ENCODE measurements around the gene ABLIM1. TPM values are rescaled to one million over a fixed set of nuclear protein-coding genes. Genes with fewer than 3 reads are reported as not detected.

ABLIM1 gene
- total RNA-seq, 1 experiment from 2014 or later, result 62.1 TPM

DNA sequence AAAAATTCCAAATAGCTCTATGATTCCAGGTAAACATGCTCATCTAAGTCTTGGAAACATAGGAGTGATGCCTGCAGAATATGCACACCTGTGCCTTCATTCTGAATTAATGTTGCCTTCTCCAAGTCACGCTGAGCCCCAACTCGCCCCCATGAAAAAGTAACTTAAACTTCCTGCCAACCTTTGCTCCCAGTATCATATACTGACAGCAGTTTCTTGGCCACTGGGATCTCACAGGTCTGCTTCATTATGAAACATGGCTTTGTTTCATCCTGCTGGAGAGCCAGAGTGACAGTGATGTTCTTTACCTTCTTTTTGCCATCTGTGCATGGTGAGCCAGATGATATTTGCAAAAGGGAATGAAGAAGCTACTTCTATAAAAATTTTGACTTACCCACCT lies 34.9 kb downstream of the ABLIM1 start (continued):
- TF ChIP-seq, protein P1, sequence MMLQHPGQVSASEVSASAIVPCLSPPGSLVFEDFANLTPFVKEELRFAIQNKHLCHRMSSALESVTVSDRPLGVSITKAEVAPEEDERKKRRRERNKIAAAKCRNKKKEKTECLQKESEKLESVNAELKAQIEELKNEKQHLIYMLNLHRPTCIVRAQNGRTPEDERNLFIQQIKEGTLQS (CRISPR knock-in tag; conservative IDR thresholded peaks at IDR 0.05), result no peak

DNA sequence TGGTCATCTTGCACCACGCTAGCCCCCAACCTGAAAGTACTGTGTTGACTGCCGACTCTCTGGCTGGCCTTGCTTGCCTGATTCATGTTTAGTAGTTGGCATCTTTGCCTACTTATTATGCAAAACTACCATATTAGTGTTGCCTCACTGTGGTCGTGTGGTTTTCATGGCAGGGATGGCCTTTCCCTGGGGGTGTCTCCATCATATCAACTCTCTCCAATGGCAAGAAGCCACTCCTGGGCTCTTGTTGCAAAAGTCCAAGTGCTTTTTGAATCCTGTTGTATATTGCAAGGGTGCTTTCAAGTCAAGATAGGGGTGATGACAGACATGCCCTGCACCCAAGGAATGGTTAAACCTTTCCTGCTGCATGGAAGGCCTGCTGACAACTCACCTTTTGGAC lies 39.4 kb downstream of the ABLIM1 start:
- ChIA-PET CTCF (interaction anchor here (1.0 kb wide), 1 partner anchor 13 kb away, joined by 5 read pairs; no protein-coding TSS in a partner anchor), POLR2A (no interaction called here)
- Mint-ChIP-seq H3K36me3 (no peaks in the 10 kb centered on the region; the same call in 1 of the 2 replicates), H3K9me3 (peaks cover 16% of the 10 kb centered on the region), H3K27ac (no peak overlapping the region), H3K4me1 (peaks cover 17% of the 10 kb centered on the region), H3K4me3 (no peak overlapping the region), H3K27me3 (ENCODE audit: low read depth) (no peaks in the 10 kb centered on the region; the same call in 1 of the 2 replicates)
- ATAC-seq (no peak), DNase-seq (ENCODE audit: low spot score) (no peak)
- no peak for TF ChIP-seq EMX1 (CRISPR knock-in tag; IDR thresholded peaks at IDR 0.05)
- TF ChIP-seq, protein P2, sequence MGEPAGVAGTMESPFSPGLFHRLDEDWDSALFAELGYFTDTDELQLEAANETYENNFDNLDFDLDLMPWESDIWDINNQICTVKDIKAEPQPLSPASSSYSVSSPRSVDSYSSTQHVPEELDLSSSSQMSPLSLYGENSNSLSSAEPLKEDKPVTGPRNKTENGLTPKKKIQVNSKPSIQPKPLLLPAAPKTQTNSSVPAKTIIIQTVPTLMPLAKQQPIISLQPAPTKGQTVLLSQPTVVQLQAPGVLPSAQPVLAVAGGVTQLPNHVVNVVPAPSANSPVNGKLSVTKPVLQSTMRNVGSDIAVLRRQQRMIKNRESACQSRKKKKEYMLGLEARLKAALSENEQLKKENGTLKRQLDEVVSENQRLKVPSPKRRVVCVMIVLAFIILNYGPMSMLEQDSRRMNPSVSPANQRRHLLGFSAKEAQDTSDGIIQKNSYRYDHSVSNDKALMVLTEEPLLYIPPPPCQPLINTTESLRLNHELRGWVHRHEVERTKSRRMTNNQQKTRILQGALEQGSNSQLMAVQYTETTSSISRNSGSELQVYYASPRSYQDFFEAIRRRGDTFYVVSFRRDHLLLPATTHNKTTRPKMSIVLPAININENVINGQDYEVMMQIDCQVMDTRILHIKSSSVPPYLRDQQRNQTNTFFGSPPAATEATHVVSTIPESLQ (CRISPR knock-in tag; IDR thresholded peaks at IDR 0.05), result no peak
- TF ChIP-seq, protein P3, sequence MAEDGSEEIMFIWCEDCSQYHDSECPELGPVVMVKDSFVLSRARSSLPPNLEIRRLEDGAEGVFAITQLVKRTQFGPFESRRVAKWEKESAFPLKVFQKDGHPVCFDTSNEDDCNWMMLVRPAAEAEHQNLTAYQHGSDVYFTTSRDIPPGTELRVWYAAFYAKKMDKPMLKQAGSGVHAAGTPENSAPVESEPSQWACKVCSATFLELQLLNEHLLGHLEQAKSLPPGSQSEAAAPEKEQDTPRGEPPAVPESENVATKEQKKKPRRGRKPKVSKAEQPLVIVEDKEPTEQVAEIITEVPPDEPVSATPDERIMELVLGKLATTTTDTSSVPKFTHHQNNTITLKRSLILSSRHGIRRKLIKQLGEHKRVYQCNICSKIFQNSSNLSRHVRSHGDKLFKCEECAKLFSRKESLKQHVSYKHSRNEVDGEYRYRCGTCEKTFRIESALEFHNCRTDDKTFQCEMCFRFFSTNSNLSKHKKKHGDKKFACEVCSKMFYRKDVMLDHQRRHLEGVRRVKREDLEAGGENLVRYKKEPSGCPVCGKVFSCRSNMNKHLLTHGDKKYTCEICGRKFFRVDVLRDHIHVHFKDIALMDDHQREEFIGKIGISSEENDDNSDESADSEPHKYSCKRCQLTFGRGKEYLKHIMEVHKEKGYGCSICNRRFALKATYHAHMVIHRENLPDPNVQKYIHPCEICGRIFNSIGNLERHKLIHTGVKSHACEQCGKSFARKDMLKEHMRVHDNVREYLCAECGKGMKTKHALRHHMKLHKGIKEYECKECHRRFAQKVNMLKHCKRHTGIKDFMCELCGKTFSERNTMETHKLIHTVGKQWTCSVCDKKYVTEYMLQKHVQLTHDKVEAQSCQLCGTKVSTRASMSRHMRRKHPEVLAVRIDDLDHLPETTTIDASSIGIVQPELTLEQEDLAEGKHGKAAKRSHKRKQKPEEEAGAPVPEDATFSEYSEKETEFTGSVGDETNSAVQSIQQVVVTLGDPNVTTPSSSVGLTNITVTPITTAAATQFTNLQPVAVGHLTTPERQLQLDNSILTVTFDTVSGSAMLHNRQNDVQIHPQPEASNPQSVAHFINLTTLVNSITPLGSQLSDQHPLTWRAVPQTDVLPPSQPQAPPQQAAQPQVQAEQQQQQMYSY (CRISPR knock-in tag; IDR thresholded peaks at IDR 0.05), result no peak
- TF ChIP-seq, protein P4, sequence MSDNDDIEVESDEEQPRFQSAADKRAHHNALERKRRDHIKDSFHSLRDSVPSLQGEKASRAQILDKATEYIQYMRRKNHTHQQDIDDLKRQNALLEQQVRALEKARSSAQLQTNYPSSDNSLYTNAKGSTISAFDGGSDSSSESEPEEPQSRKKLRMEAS (CRISPR knock-in tag; IDR thresholded peaks at IDR 0.05), result no peak
- TF ChIP-seq, protein P5, sequence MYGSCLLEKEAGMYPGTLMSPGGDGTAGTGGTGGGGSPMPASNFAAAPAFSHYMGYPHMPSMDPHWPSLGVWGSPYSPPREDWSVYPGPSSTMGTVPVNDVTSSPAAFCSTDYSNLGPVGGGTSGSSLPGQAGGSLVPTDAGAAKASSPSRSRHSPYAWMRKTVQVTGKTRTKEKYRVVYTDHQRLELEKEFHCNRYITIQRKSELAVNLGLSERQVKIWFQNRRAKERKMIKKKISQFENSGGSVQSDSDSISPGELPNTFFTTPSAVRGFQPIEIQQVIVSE (CRISPR knock-in tag; IDR thresholded peaks at IDR 0.05; ENCODE audit: borderline replicate concordance), result no peak
- no peak for TF ChIP-seq CREM (CRISPR knock-in tag; IDR thresholded peaks at IDR 0.05)
- TF ChIP-seq, protein P6, sequence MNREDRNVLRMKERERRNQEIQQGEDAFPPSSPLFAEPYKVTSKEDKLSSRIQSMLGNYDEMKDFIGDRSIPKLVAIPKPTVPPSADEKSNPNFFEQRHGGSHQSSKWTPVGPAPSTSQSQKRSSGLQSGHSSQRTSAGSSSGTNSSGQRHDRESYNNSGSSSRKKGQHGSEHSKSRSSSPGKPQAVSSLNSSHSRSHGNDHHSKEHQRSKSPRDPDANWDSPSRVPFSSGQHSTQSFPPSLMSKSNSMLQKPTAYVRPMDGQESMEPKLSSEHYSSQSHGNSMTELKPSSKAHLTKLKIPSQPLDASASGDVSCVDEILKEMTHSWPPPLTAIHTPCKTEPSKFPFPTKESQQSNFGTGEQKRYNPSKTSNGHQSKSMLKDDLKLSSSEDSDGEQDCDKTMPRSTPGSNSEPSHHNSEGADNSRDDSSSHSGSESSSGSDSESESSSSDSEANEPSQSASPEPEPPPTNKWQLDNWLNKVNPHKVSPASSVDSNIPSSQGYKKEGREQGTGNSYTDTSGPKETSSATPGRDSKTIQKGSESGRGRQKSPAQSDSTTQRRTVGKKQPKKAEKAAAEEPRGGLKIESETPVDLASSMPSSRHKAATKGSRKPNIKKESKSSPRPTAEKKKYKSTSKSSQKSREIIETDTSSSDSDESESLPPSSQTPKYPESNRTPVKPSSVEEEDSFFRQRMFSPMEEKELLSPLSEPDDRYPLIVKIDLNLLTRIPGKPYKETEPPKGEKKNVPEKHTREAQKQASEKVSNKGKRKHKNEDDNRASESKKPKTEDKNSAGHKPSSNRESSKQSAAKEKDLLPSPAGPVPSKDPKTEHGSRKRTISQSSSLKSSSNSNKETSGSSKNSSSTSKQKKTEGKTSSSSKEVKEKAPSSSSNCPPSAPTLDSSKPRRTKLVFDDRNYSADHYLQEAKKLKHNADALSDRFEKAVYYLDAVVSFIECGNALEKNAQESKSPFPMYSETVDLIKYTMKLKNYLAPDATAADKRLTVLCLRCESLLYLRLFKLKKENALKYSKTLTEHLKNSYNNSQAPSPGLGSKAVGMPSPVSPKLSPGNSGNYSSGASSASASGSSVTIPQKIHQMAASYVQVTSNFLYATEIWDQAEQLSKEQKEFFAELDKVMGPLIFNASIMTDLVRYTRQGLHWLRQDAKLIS (CRISPR knock-in tag; IDR thresholded peaks at IDR 0.05; ENCODE audit: borderline replicate concordance), result no peak
- no peak for TF ChIP-seq NR1H2 (CRISPR knock-in tag; IDR thresholded peaks at IDR 0.05)
- no peak for TF ChIP-seq ZNF416 (CRISPR knock-in tag; IDR thresholded peaks at IDR 0.05)
- TF ChIP-seq SMAD3 (CRISPR knock-in tag; IDR thresholded peaks at IDR 0.05; ENCODE audit: borderline replicate concordance), result no peak
- TF ChIP-seq, protein P7, sequence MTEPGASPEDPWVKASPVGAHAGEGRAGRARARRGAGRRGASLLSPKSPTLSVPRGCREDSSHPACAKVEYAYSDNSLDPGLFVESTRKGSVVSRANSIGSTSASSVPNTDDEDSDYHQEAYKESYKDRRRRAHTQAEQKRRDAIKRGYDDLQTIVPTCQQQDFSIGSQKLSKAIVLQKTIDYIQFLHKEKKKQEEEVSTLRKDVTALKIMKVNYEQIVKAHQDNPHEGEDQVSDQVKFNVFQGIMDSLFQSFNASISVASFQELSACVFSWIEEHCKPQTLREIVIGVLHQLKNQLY (CRISPR knock-in tag; IDR thresholded peaks at IDR 0.05), result no peak
- no peak for TF ChIP-seq JAZF1 (CRISPR knock-in tag; IDR thresholded peaks at IDR 0.05)
- TF ChIP-seq, protein P8, sequence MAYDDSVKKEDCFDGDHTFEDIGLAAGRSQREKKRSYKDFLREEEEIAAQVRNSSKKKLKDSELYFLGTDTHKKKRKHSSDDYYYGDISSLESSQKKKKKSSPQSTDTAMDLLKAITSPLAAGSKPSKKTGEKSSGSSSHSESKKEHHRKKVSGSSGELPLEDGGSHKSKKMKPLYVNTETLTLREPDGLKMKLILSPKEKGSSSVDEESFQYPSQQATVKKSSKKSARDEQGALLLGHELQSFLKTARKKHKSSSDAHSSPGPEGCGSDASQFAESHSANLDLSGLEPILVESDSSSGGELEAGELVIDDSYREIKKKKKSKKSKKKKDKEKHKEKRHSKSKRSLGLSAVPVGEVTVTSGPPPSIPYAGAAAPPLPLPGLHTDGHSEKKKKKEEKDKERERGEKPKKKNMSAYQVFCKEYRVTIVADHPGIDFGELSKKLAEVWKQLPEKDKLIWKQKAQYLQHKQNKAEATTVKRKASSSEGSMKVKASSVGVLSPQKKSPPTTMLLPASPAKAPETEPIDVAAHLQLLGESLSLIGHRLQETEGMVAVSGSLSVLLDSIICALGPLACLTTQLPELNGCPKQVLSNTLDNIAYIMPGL (CRISPR knock-in tag; IDR thresholded peaks at IDR 0.05), result no peak
